A549 (cell line): ENCODE data around the gene GUK1. TPM values are rescaled to one million over a fixed set of nuclear protein-coding genes. Genes with fewer than 3 reads are reported as not detected.
A peak's percentile ranks its signal among the peaks of the same experiment; 100 is the strongest.

Source experiments
- ATAC-seq, 2 experiments: fragments of 200-7000 bp in 1 of 2; fragments of >200 bp in 1 of 2; cut with Nextera tagmentation in 1 of 2; cut with Tn5 transposase in 1 of 2; 3 replicates each; pipeline versions ENCODE4 v1.8.0 to v1.9.1; 2018 to 2020; ENCODE audit warnings: mild to moderate bottlenecking in 1 of 2, moderate library complexity in 1 of 2
- CTCF ChIA-PET: fragments of 300-600 bp; sonication (Branson Sonifier 250); formaldehyde crosslinking; extraction: SDS; loops from one replicate; lab custom pipeline; 2021; ENCODE audit warnings: antibody characterized with exemption, inconsistent platforms; lab: Yijun Ruan, JAX
- POLR2A ChIA-PET: fragments of 350-600 bp; formaldehyde crosslinking; extraction: SDS; loops from one replicate; lab custom pipeline; 2021; ENCODE audit warnings: antibody characterized with exemption, inconsistent platforms; lab: Yijun Ruan, JAX
- DNase-seq, 2 experiments: peaks; one replicate each; pipeline versions ENCODE4 v3.0.0 to v3.0.0-alpha.2; 2011 to 2016; ENCODE audit warnings: low read depth in 1 of 2, low spot score in 1 of 2
- FAIRE-seq: peaks from 2 replicates; lab custom pipeline; 2011; peaks lifted over from hg19 to GRCh38; lab: Jason Lieb, UNC
- H3K27ac ChIP-seq, 2 experiments: fragments of >200 bp; sonication (Bioruptor Twin); formaldehyde crosslinking; 3 replicates each; pipeline ENCODE4 v1.5.1; 2016 to 2017
- H3K4me1 ChIP-seq: fragments of >200 bp; sonication (Bioruptor Twin); formaldehyde crosslinking; 3 replicates; pipeline ENCODE4 v1.6.1; 2016
- H3K4me2 ChIP-seq: fragments of >200 bp; sonication (Bioruptor Twin); formaldehyde crosslinking; 3 replicates; pipeline ENCODE4 v1.6.1; 2016
- H3K4me3 ChIP-seq: fragments of >200 bp; sonication (Bioruptor Twin); formaldehyde crosslinking; 3 replicates; pipeline ENCODE4 v1.5.1; 2016
- H3K9me3 ChIP-seq: fragments of >200 bp; sonication (Bioruptor Twin); formaldehyde crosslinking; 3 replicates; pipeline ENCODE4 v1.6.1; 2016
- ATOH8 ChIP-seq: fragments of 250-450 bp; sonication (Bioruptor Pico); IDR thresholded peaks from 2 replicates; pipeline ENCODE4 v1.5.0; 2020; ENCODE audit warnings: low read depth, mild to moderate bottlenecking, moderate library complexity
- CHD4 ChIP-seq: fragments of 200-600 bp; sonication (generic); IDR thresholded peaks from 2 replicates; pipeline ENCODE4 v1.6.1; 2016; ENCODE audit warnings: antibody characterized with exemption, mild to moderate bottlenecking, borderline replicate concordance
- CTCF ChIP-seq: fragments of >200 bp; sonication (Bioruptor Twin); formaldehyde crosslinking; IDR thresholded peaks from 3 replicates; pipeline ENCODE4 v1.5.1; 2016
- GATA3 ChIP-seq: IDR thresholded peaks from 2 replicates; pipeline ENCODE4 v1.6.1; 2012; ENCODE audit warnings: borderline replicate concordance
- HDAC2 ChIP-seq: fragments of 200-600 bp; sonication (generic); IDR thresholded peaks from 2 replicates; pipeline ENCODE4 v1.6.1; 2016
- JUN ChIP-seq, 2 experiments: fragments of >200 bp; sonication (Bioruptor Twin); formaldehyde crosslinking; IDR thresholded peaks; 2 replicates in 1 of 2; 3 replicates in 1 of 2; pipeline ENCODE4 v1.6.1; 2016 to 2017
- KDM1A ChIP-seq: fragments of 200-600 bp; sonication (generic); IDR thresholded peaks from 2 replicates; pipeline ENCODE4 v1.6.1; 2016; ENCODE audit warnings: low read depth, mild to moderate bottlenecking
- KDM5A ChIP-seq: fragments of 200-600 bp; sonication (generic); IDR thresholded peaks from 2 replicates; pipeline ENCODE4 v1.6.1; 2016; ENCODE audit warnings: antibody characterized with exemption, mild to moderate bottlenecking
- MAFK ChIP-seq: fragments of 450-650 bp; IDR thresholded peaks from 2 replicates; pipeline ENCODE4 v1.6.1; 2014; ENCODE audit not compliant: partially characterized antibody
- NPAS2 ChIP-seq: fragments of 250-450 bp; sonication (Bioruptor Pico); IDR thresholded peaks from 2 replicates; pipeline ENCODE4 v1.8.0; 2022; ENCODE audit warnings: mild to moderate bottlenecking, moderate library complexity, borderline replicate concordance
- PBX3 ChIP-seq: IDR thresholded peaks from 2 replicates; pipeline ENCODE4 v1.6.1; 2012
- PHF8 ChIP-seq: fragments of 200-600 bp; sonication (generic); IDR thresholded peaks from 2 replicates; pipeline ENCODE4 v1.6.1; 2016; ENCODE audit warnings: low read depth, mild to moderate bottlenecking, antibody characterized with exemption, moderate library complexity, borderline replicate concordance
- RAD21 ChIP-seq, 2 experiments: fragments of >200 bp in 1 of 2; sonication (Bioruptor Twin) in 1 of 2; formaldehyde crosslinking in 1 of 2; IDR thresholded peaks in 1 of 2; conservative IDR thresholded peaks in 1 of 2; 2 replicates in 1 of 2; 3 replicates in 1 of 2; pipeline ENCODE4 v1.6.1; 2012 to 2018; ENCODE audit warnings: inconsistent platforms in 1 of 2
- RARB ChIP-seq: fragments of 250-450 bp; sonication (Bioruptor Pico); IDR thresholded peaks from 2 replicates; pipeline ENCODE4 v1.8.0; 2021; ENCODE audit warnings: mild to moderate bottlenecking, moderate library complexity
- SREBF2 ChIP-seq: fragments of 450-650 bp; IDR thresholded peaks from 2 replicates; pipeline ENCODE4 v1.6.1; 2014; ENCODE audit warnings: mild to moderate bottlenecking, moderate library complexity
- TFCP2L1 ChIP-seq: fragments of 250-450 bp; sonication (Bioruptor Pico); IDR thresholded peaks from 2 replicates; pipeline ENCODE4 v1.5.0; 2021; ENCODE audit warnings: mild to moderate bottlenecking
- TP53 ChIP-seq: fragments of 250-450 bp; sonication (Bioruptor Pico); IDR thresholded peaks from 2 replicates; pipeline ENCODE4 v1.5.0; 2021; ENCODE audit warnings: mild to moderate bottlenecking, moderate library complexity
- ZFP36 ChIP-seq: fragments of 450-650 bp; IDR thresholded peaks from 2 replicates; pipeline ENCODE4 v1.6.1; 2014; ENCODE audit warnings: borderline replicate concordance; ENCODE audit not compliant: partially characterized antibody
- ZNF302 ChIP-seq: fragments of 250-450 bp; sonication (Bioruptor Pico); IDR thresholded peaks from 2 replicates; pipeline ENCODE4 v1.9.0; 2021; ENCODE audit warnings: inconsistent platforms, mild to moderate bottlenecking, moderate library complexity
- WGBS: methylation state at CpG from one replicate; pipeline ENCODE4 v1.1.6; 2017; ENCODE audit errors: missing lambda C conversion rate; 5-methylcytosine and 5-hydroxymethylcytosine counted together
- polyA plus RNA-seq, 4 experiments: library from polyadenylated mRNA; depleted of rRNA in 3 of 4; stranded (reverse); fragments of >200 nt; fragmentation: RNase III in 1 of 4; extraction: RNeasy Plus Mini Kit Qiagen cat#74134 plus additional on column Dnase treatment in 1 of 4; gene quantifications; 2 replicates in 3 of 4; 3 replicates in 1 of 4; pipeline ENCODE4 v1.2.3, GENCODE V29; 2011 to 2017

The GUK1 gene
- polyA plus RNA-seq, 2 of the 4 experiments (the other 2 are of a cell fraction): 88.9 to 106 TPM

- TF ChIP-seq SREBF2 (no peak), ZFP36 (no peak), JUN (IDR thresholded peaks at IDR 0.05) (peak in 1 of 2 experiments; percentile 34; a peak in 2 of 5 replicates), CTCF (no peak), PBX3 (no peak), PHF8 (peak; percentile 44; the same call in 1 of the 2 replicates), KDM1A (no peak)
These were observed 611 bp upstream of the GUK1 start (continued) for GRCh38 chr1:228139406-228139930.

GRCh38 chr1:228140724-228141225, 696 bp downstream of the GUK1 start:
- no peak for DNase-seq
- WGBS: 27% methylated on average over 13 of the region's 25 CpGs
- H3K4me2 ChIP-seq: peak overlapping the region; percentile 95
- ChIA-PET POLR2A (interaction anchor here (0.8 to 1.3 kb wide), 2 partner anchors 25 to 31 kb away, joined by 3 to 19 read pairs; partner anchors contain the start of genes IBA57 and MRPL55), CTCF (interaction anchor here (0.7 to 2.4 kb wide), 3 partner anchors 10 to 355 kb away, joined by 3 to 8 read pairs (median 5); no protein-coding TSS in a partner anchor)
- FAIRE-seq: no peak
- no peaks in the 10 kb centered on the region for H3K9me3 ChIP-seq
- TF ChIP-seq MAFK: no peak
- TF ChIP-seq TFCP2L1: no peak
- TF ChIP-seq KDM5A: no peak
- TF ChIP-seq HDAC2: no peak
- TF ChIP-seq ATOH8 (CRISPR knock-in tag): no peak
- TF ChIP-seq ZNF302 (CRISPR knock-in tag): no peak
- no peak for TF ChIP-seq NPAS2 (CRISPR knock-in tag)
- no peak for TF ChIP-seq GATA3
- no peak for TF ChIP-seq ZFP36
- no peak for TF ChIP-seq PBX3
- no peak for TF ChIP-seq PHF8
- TF ChIP-seq RAD21 (conservative IDR thresholded peaks at IDR 0.05 in 1 of 2, IDR thresholded peaks at IDR 0.05 in 1 of 2): no peak
- TF ChIP-seq TP53 (CRISPR knock-in tag): no peak
- TF ChIP-seq CHD4: no peak
- TF ChIP-seq RARB (CRISPR knock-in tag): no peak
- H3K4me3 ChIP-seq: peak overlapping the region; percentile 85
- peaks cover 14% of the 10 kb centered on the region for H3K4me1 ChIP-seq
- peak overlapping the region; percentile 83 to 94 for H3K27ac ChIP-seq
- no peak for ATAC-seq
